ENCODE measurements around the gene PTGIS. TPM values are rescaled to one million over a fixed set of nuclear protein-coding genes. Genes with fewer than 3 reads are reported as not detected.

The PTGIS gene
- total RNA-seq, 4 donors from 2014 or later, result 1.6 to 34.1 (median 8.6) TPM

DNA sequence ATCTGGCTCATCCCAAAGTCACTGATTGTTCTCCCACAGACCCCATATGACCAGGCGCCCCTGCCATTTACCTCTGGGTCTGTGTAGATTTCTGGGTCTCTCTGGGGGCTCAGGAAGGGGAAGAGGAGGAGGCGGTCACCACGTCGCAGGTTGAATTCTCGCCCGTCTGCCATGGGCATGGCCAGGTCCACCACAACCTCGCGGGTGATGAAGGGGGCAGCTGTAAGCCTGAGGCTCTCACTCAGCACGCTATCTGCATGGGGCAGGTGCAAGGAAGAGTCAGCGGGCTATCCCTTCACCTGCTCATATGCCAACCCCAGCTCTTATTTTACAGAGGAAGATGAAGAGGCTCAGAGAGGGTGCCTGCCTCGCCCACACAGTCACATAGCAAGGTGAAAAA is 54.9 kb downstream of the PTGIS start:
- DNase-seq, result no peak
- intact Hi-C loops (cut with DNase I), result no loop called here
- whole genome bisulfite sequencing, 2 donors, result 80 to 86% methylated on average over 10 to 11 of the region's 11 CpGs
- Histone ChIP-seq H3K4me3 (no peak overlapping the region), H3K27ac (no peak overlapping the region), H3K36me3 (no peaks in the 10 kb centered on the region), H3K27me3 (peaks cover 0 to 41% (median 0%) of the 10 kb centered on the region in 4 donors), H3K4me1 (peaks cover 0 to 31% (median 8%) of the 10 kb centered on the region in 3 donors), H3K9me3 (no peaks in the 10 kb centered on the region)
- no peak for TF ChIP-seq POLR2A (IDR thresholded peaks at IDR 0.05)
- TF ChIP-seq, protein P1, sequence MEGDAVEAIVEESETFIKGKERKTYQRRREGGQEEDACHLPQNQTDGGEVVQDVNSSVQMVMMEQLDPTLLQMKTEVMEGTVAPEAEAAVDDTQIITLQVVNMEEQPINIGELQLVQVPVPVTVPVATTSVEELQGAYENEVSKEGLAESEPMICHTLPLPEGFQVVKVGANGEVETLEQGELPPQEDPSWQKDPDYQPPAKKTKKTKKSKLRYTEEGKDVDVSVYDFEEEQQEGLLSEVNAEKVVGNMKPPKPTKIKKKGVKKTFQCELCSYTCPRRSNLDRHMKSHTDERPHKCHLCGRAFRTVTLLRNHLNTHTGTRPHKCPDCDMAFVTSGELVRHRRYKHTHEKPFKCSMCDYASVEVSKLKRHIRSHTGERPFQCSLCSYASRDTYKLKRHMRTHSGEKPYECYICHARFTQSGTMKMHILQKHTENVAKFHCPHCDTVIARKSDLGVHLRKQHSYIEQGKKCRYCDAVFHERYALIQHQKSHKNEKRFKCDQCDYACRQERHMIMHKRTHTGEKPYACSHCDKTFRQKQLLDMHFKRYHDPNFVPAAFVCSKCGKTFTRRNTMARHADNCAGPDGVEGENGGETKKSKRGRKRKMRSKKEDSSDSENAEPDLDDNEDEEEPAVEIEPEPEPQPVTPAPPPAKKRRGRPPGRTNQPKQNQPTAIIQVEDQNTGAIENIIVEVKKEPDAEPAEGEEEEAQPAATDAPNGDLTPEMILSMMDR (IDR thresholded peaks at IDR 0.05), result no peak

DNA sequence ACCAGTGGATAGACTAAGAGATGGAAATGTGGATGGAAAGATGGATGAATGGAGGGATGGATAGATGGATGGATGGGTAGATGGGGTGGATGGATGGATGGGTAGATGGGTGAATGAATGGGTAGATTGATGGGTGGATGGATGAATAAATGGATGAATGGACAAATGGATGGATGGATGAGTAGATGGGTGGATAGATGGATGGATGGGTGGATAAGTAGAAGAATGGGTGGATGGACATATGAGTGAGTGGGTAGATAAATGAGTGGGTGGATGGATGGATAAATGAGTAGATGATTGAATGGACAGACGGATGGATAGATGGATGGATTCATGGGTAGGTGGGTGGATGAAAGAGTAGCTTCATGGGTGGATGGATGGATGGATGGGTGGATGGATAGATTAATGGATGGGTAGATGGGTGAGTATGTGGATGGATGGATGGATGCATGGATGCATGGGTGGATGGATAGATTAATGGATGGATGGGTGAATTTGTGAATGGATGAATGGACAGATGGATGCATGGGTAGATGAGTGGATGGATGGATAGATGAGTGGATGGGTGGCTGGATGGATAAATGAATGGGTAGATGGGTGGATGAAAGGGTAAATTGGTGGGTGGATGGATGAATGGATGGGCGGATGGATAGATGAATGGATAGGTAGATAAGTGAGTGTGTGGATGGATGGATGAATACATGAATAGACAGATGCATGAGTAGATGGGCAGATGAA is 56.0 kb downstream of the PTGIS start:
- intact Hi-C loops (cut with DNase I), result no loop called here
- peak overlapping the region in 3 of 4 donors; percentile 9 to 82 (median 74) for H3K27ac ChIP-seq

DNA sequence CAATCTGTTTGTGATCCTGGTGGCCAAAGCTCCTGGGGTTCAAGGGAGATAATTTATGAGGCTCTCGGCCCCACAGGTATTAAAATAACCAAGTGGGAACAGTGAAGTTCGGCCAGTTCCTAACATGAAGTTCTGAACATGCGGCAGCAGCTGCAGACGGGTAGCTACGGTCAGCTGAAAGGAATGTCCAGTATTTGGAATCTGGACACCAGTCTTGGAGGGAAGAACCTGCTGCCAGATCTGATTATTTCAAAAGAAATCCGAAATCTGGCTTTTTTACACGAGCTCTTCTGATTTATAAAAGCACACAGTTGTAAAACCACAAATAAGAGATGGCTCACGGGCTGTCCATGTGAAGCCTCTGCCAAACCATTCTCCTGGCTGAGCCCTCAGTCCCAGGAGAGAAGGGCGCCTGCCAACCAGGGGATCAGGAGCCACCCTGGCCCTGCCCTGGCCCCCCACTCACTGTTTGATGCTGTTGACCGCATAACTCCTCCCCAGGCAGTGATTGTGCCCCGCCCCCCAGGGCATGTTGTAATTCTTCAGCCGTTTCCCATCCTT is 57.3 kb downstream of the PTGIS start:
- Histone ChIP-seq H3K4me1 (peaks cover 0 to 31% (median 8%) of the 10 kb centered on the region in 3 donors), H3K27ac (peak overlapping the region in 3 of 4 donors; percentile 74 to 82 (median 81)), H3K36me3 (peaks cover 0 to 10% (median 0%) of the 10 kb centered on the region in 3 donors), H3K9me3 (no peaks in the 10 kb centered on the region), H3K4me3 (no peak overlapping the region), H3K27me3 (peaks cover 0 to 47% (median 0%) of the 10 kb centered on the region in 4 donors)
- TF ChIP-seq POLR2A (IDR thresholded peaks at IDR 0.05), result no peak
- TF ChIP-seq, protein P1 (IDR thresholded peaks at IDR 0.05), result no peak
- WGBS, 2 donors, result 34 to 54% methylated on average over 7 to 11 of the region's 12 CpGs
- no peak for DNase-seq
- intact Hi-C loops (cut with DNase I), result no loop called here

More for the DNA sequence above, 56.0 kb downstream of the PTGIS start:
- H3K27me3 ChIP-seq, result peaks cover 0 to 49% (median 0%) of the 10 kb centered on the region in 4 donors
- H3K4me1 ChIP-seq, result peaks cover 0 to 31% (median 8%) of the 10 kb centered on the region in 3 donors
- no peak overlapping the region for H3K4me3 ChIP-seq
- 81 to 84% methylated on average over 2 of the region's 2 CpGs for WGBS, 2 donors
- H3K36me3 ChIP-seq, result peaks cover 0 to 7% (median 0%) of the 10 kb centered on the region in 3 donors
- DNase-seq, result no peak
- TF ChIP-seq POLR2A (IDR thresholded peaks at IDR 0.05), result no peak
- TF ChIP-seq, protein P1 (IDR thresholded peaks at IDR 0.05), result no peak
- no peaks in the 10 kb centered on the region for H3K9me3 ChIP-seq

DNA sequence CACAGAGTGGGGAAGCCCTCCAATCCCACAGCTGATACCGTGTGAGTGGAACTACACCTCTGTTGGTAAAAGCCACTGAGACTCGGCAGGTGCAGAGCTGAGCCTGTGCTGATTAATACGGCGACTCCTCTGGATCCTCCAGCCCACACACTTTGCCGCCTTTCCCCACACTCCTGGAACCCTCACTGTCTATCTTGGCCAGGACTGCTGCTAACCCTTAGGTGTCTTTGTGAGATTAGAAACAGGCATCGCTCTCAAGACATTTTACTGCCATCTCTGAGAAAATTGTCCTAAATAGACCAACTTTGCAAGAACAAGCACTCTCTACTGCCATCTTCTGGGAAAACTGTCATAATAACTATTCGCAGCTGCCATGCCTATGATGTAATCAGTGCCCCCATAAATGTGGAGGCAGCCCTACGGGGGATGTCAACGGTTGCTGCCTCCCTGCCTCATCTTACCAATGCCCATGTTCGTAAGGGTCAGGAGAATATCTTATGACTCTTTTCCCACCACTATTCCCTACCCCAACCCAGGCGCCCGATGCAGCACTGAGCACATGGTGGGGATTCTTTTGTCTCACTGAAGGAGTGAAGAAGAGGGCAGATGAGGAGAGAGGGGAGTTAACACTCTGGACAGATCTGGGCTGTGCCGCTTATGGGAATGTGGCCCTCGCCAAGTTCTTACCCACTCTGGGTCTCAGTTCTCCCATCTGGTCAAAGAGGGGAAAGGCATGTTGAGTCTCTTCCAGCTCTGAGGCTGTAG is 59.3 kb downstream of the PTGIS start:
- Histone ChIP-seq H3K27me3 (peaks cover 0 to 48% (median 0%) of the 10 kb centered on the region in 4 donors), H3K9me3 (no peaks in the 10 kb centered on the region), H3K27ac (peak overlapping the region in 3 of 4 donors; percentile 37 to 55 (median 44)), H3K36me3 (peaks cover 0 to 10% (median 0%) of the 10 kb centered on the region in 3 donors), H3K4me3 (no peak overlapping the region), H3K4me1 (peaks cover 0 to 31% (median 8%) of the 10 kb centered on the region in 3 donors)
- intact Hi-C loops (cut with DNase I), result no loop called here
- 45 to 57% methylated on average over 8 to 13 of the region's 14 CpGs for WGBS, 2 donors
- no peak for DNase-seq
- TF ChIP-seq, protein P1 (IDR thresholded peaks at IDR 0.05), result peak in 5 of 6 experiments; percentile 23 to 56 (median 47)
- no peak for TF ChIP-seq POLR2A (IDR thresholded peaks at IDR 0.05)

Measured in esophagus squamous epithelium (tissue), 5 donors.